ENCODE data around the gene ABLIM2.

Gene ABLIM2

GRCh38 chr4:8152090-8152864 lies 6.3 kb downstream of the ABLIM2 start:
- no peak overlapping the region for H3K4me3 ChIP-seq (ENCODE audit: low read depth, low read length)
- TF ChIP-seq CTCF (IDR thresholded peaks at IDR 0.05; ENCODE audit: control insufficient read depth, extremely low read depth, insufficient read depth) = no peak
- DNase-seq (ENCODE audit: low read depth) = no peak

GRCh38 chr4:8151165-8151650 lies 7.4 kb downstream of the ABLIM2 start:
- no peak overlapping the region for H3K4me3 ChIP-seq (ENCODE audit: low read depth, low read length)
- DNase-seq (ENCODE audit: low read depth) = no peak
- TF ChIP-seq CTCF (IDR thresholded peaks at IDR 0.05; ENCODE audit: control insufficient read depth, extremely low read depth, insufficient read depth) = no peak

- no peak overlapping the region for H3K4me3 ChIP-seq (ENCODE audit: low read depth, low read length)
- no peak for DNase-seq (ENCODE audit: low read depth)
- TF ChIP-seq CTCF (IDR thresholded peaks at IDR 0.05; ENCODE audit: control insufficient read depth, extremely low read depth, insufficient read depth) = no peak
These were observed 8.2 kb downstream of the ABLIM2 start for GRCh38 chr4:8150152-8151090.

- no peak for TF ChIP-seq CTCF (IDR thresholded peaks at IDR 0.05; ENCODE audit: control insufficient read depth, extremely low read depth, insufficient read depth)
These were observed 8.9 kb downstream of the ABLIM2 start for GRCh38 chr4:8149664-8150063.

GRCh38 chr4:8148785-8149435 lies 9.7 kb downstream of the ABLIM2 start:
- H3K4me3 ChIP-seq (ENCODE audit: low read depth, low read length) = no peak overlapping the region
- no peak for TF ChIP-seq CTCF (IDR thresholded peaks at IDR 0.05; ENCODE audit: control insufficient read depth, extremely low read depth, insufficient read depth)
- DNase-seq (ENCODE audit: low read depth) = no peak

More at GRCh38 chr4:8149664-8150063, 8.9 kb downstream of the ABLIM2 start:
- H3K4me3 ChIP-seq (ENCODE audit: low read depth, low read length) = no peak overlapping the region
- DNase-seq (ENCODE audit: low read depth) = no peak

GRCh38 chr4:8148159-8148558 lies 10.5 kb downstream of the ABLIM2 start:
- H3K4me3 ChIP-seq (ENCODE audit: low read depth, low read length) = no peak overlapping the region
- TF ChIP-seq CTCF (IDR thresholded peaks at IDR 0.05; ENCODE audit: control insufficient read depth, extremely low read depth, insufficient read depth) = no peak
- no peak for DNase-seq (ENCODE audit: low read depth)
